Memory B cell (primary cell): ENCODE results near the gene MBTPS2.
"Not testable (repeated sequence)": the region's sequence is repeated elsewhere in the genome, so short reads cannot be mapped to it uniquely, and the experiment has no call there.

Experiments used
- ATAC-seq: fragments of 150-1000 bp; cut with Tn5 transposase; 2 replicates; pipeline ENCODE4 v1.10.0; 2021; ENCODE audit warnings: low read depth, mild to moderate bottlenecking, moderate library complexity
- DNase-seq, 2 donors: peaks; one replicate each; pipeline ENCODE4 v3.0.0; 2022; ENCODE audit warnings: low spot score in 2 of 2
- H3K27ac Mint-ChIP-seq: one replicate; pipeline ENCODE4 v1.8.0; 2022; ENCODE audit warnings: mild to moderate bottlenecking, moderate library complexity, mixed read lengths
- H3K27me3 Mint-ChIP-seq: one replicate; pipeline ENCODE4 v1.8.0; 2022; ENCODE audit warnings: mixed read lengths
- H3K36me3 Mint-ChIP-seq: one replicate; pipeline ENCODE4 v1.8.0; 2022; ENCODE audit warnings: mild to moderate bottlenecking, mixed read lengths
- H3K4me1 Mint-ChIP-seq: one replicate; pipeline ENCODE4 v1.8.0; 2022; ENCODE audit warnings: mixed read lengths
- H3K4me3 Mint-ChIP-seq: one replicate; pipeline ENCODE4 v1.8.0; 2022; ENCODE audit warnings: mild to moderate bottlenecking, moderate library complexity, mixed read lengths
- H3K9me3 Mint-ChIP-seq: one replicate; pipeline ENCODE4 v1.8.0; 2022; ENCODE audit warnings: mixed read lengths

Gene MBTPS2

GRCh38 chrX:21837056-21837455 is 2.4 kb upstream of the MBTPS2 start:
- no peak for ATAC-seq
- Mint-ChIP-seq H3K4me3 (no peak overlapping the region), H3K36me3 (no peaks in the 10 kb centered on the region), H3K27ac (no peak overlapping the region), H3K4me1 (peaks cover 4% of the 10 kb centered on the region), H3K9me3 (no peaks in the 10 kb centered on the region), H3K27me3 (peaks cover 1% of the 10 kb centered on the region)
- no peak for DNase-seq

GRCh38 chrX:21838937-21839333 is 482 bp upstream of the MBTPS2 start:
- ATAC-seq (peak; percentile 31), DNase-seq (no peak)
- Mint-ChIP-seq H3K4me3 (peak overlapping the region; percentile 89), H3K27ac (peak overlapping the region; percentile 92), H3K27me3 (peaks cover 1% of the 10 kb centered on the region), H3K36me3 (peaks cover 3% of the 10 kb centered on the region), H3K9me3 (no peaks in the 10 kb centered on the region), H3K4me1 (peaks cover 4% of the 10 kb centered on the region)

GRCh38 chrX:21840193-21840545 is 752 bp downstream of the MBTPS2 start:
- no peaks in the 10 kb centered on the region for H3K9me3 Mint-ChIP-seq
- H3K4me1 Mint-ChIP-seq = peaks cover 4% of the 10 kb centered on the region
- peak overlapping the region; percentile 89 for H3K4me3 Mint-ChIP-seq
- peaks cover 6% of the 10 kb centered on the region for H3K36me3 Mint-ChIP-seq
- DNase-seq (no peak), ATAC-seq (no peak)
- peak overlapping the region; percentile 92 for H3K27ac Mint-ChIP-seq
- H3K27me3 Mint-ChIP-seq = peaks cover 1% of the 10 kb centered on the region

- Mint-ChIP-seq H3K4me1 (peaks cover 4% of the 10 kb centered on the region), H3K27me3 (no peaks in the 10 kb centered on the region), H3K9me3 (no peaks in the 10 kb centered on the region), H3K36me3 (peaks cover 11% of the 10 kb centered on the region), H3K4me3 (no peak overlapping the region), H3K27ac (no peak overlapping the region)
- DNase-seq (no peak), ATAC-seq (no peak)
Observed at GRCh38 chrX:21843179-21843578, 3.8 kb downstream of the MBTPS2 start.

- Mint-ChIP-seq H3K9me3 (no peaks in the 10 kb centered on the region), H3K4me1 (peaks cover 4% of the 10 kb centered on the region), H3K36me3 (peaks cover 11% of the 10 kb centered on the region), H3K27ac (no peak overlapping the region), H3K4me3 (no peak overlapping the region), H3K27me3 (no peaks in the 10 kb centered on the region)
- DNase-seq (no peak), ATAC-seq (no peak)
Observed at GRCh38 chrX:21845096-21845495, 5.7 kb downstream of the MBTPS2 start.

GRCh38 chrX:21847342-21847741 is 7.9 kb downstream of the MBTPS2 start:
- H3K27ac Mint-ChIP-seq = no peak overlapping the region
- no peaks in the 10 kb centered on the region for H3K9me3 Mint-ChIP-seq
- no peak for DNase-seq

GRCh38 chrX:21853578-21853977 is 14.2 kb downstream of the MBTPS2 start:
- ATAC-seq (no peak), DNase-seq (no peak)
- Mint-ChIP-seq H3K27ac (no peak overlapping the region), H3K4me1 (no peaks in the 10 kb centered on the region), H3K36me3 (peaks cover 13% of the 10 kb centered on the region), H3K27me3 (no peaks in the 10 kb centered on the region), H3K9me3 (no peaks in the 10 kb centered on the region), H3K4me3 (no peak overlapping the region)

More at GRCh38 chrX:21847342-21847741, 7.9 kb downstream of the MBTPS2 start:
- H3K4me3 Mint-ChIP-seq = no peak overlapping the region
- peaks cover 13% of the 10 kb centered on the region for H3K36me3 Mint-ChIP-seq
- no peaks in the 10 kb centered on the region for H3K27me3 Mint-ChIP-seq
- no peak for ATAC-seq
- H3K4me1 Mint-ChIP-seq = no peaks in the 10 kb centered on the region

GRCh38 chrX:21855937-21856415 is 16.6 kb downstream of the MBTPS2 start, which contains the start of gene YY2:
Gene YY2 (plus strand): TSS chrX:21855987. CDS start chrX:21856485, 498 bp downstream.
- DNase-seq = no peak
- Mint-ChIP-seq H3K4me3 (no peak within 1 kb of the TSS), H3K27ac (no peak within 1 kb of the TSS), H3K27me3 (no peaks in the 10 kb centered on the region), H3K9me3 (no peaks in the 10 kb centered on the region), H3K4me1 (no peaks in the 10 kb centered on the region), H3K36me3 (peaks cover 13% of the 10 kb centered on the region)
- ATAC-seq = no peak

- Mint-ChIP-seq H3K9me3 (no peaks in the 10 kb centered on the region), H3K4me1 (no peaks in the 10 kb centered on the region), H3K4me3 (no peak overlapping the region), H3K27ac (no peak overlapping the region), H3K27me3 (no peaks in the 10 kb centered on the region), H3K36me3 (peaks cover 12% of the 10 kb centered on the region)
- DNase-seq (no peak), ATAC-seq (no peak)
Observed at GRCh38 chrX:21856504-21856903, 17.1 kb downstream of the MBTPS2 start.

GRCh38 chrX:21863241-21863640 is 23.8 kb downstream of the MBTPS2 start:
- DNase-seq (no peak), ATAC-seq (no peak)
- no peaks in the 10 kb centered on the region for H3K9me3 Mint-ChIP-seq
- peaks cover 8% of the 10 kb centered on the region for H3K36me3 Mint-ChIP-seq
- H3K27ac Mint-ChIP-seq = no peak overlapping the region
- no peaks in the 10 kb centered on the region for H3K27me3 Mint-ChIP-seq
- no peak overlapping the region for H3K4me3 Mint-ChIP-seq
- peaks cover 2% of the 10 kb centered on the region for H3K4me1 Mint-ChIP-seq

- Mint-ChIP-seq H3K36me3 (peaks cover 8% of the 10 kb centered on the region), H3K27me3 (no peaks in the 10 kb centered on the region), H3K27ac (no peak overlapping the region), H3K4me3 (no peak overlapping the region), H3K9me3 (no peaks in the 10 kb centered on the region), H3K4me1 (peaks cover 2% of the 10 kb centered on the region)
- ATAC-seq = no peak
- DNase-seq = no peak
Observed at GRCh38 chrX:21865436-21865835, 26.0 kb downstream of the MBTPS2 start.

- Mint-ChIP-seq H3K4me3 (no peak overlapping the region), H3K9me3 (no peaks in the 10 kb centered on the region), H3K36me3 (peaks cover 3% of the 10 kb centered on the region), H3K27ac (no peak overlapping the region), H3K27me3 (no peaks in the 10 kb centered on the region), H3K4me1 (no peaks in the 10 kb centered on the region)
- ATAC-seq (no peak), DNase-seq (no peak)
Observed at GRCh38 chrX:21870494-21870893, 31.1 kb downstream of the MBTPS2 start.

- Mint-ChIP-seq H3K9me3 (no peaks in the 10 kb centered on the region), H3K4me1 (no peaks in the 10 kb centered on the region), H3K27ac (no peak overlapping the region), H3K27me3 (no peaks in the 10 kb centered on the region), H3K36me3 (peaks cover 2% of the 10 kb centered on the region), H3K4me3 (no peak overlapping the region)
- ATAC-seq = no peak
- no peak for DNase-seq
Observed at GRCh38 chrX:21873063-21873775, 33.8 kb downstream of the MBTPS2 start.

GRCh38 chrX:21874182-21874581 is 34.8 kb downstream of the MBTPS2 start:
- H3K36me3 Mint-ChIP-seq, H3K27me3 Mint-ChIP-seq, H3K4me3 Mint-ChIP-seq, DNase-seq, ATAC-seq, H3K4me1 Mint-ChIP-seq, H3K9me3 Mint-ChIP-seq, H3K27ac Mint-ChIP-seq: not testable (repeated sequence)

GRCh38 chrX:21875013-21875412 is 35.6 kb downstream of the MBTPS2 start:
- H3K4me3 Mint-ChIP-seq = no peak overlapping the region
- DNase-seq (no peak), ATAC-seq (no peak)
- H3K9me3 Mint-ChIP-seq = no peaks in the 10 kb centered on the region
- H3K27ac Mint-ChIP-seq = no peak overlapping the region
- H3K27me3 Mint-ChIP-seq = no peaks in the 10 kb centered on the region
- no peaks in the 10 kb centered on the region for H3K36me3 Mint-ChIP-seq
- H3K4me1 Mint-ChIP-seq = no peaks in the 10 kb centered on the region
